OCI-LY7 (cell line): ENCODE measurements around the gene AAK1. TPM values are rescaled to one million over a fixed set of nuclear protein-coding genes. Genes with fewer than 3 reads are reported as not detected.
"Not testable (repeated sequence)": the region's sequence is repeated elsewhere in the genome, so short reads cannot be mapped to it uniquely, and the experiment has no call there.

ENCODE experiments used
- BruUV-seq: library from RNA; stranded (reverse); fragments of 400-500 nt; replicated peaks from 2 replicates; lab custom pipeline; 2021; lab: Mats Ljungman, UMichigan
- CTCF ChIA-PET: fragments of 300-600 bp; sonication (Branson Sonifier 250); formaldehyde crosslinking; loops from one replicate; lab custom pipeline; 2022; ENCODE audit warnings: antibody characterized with exemption; ENCODE audit not compliant: unreplicated experiment; lab: Charles Lee
- POLR2A ChIA-PET: fragments of 300-600 bp; sonication (Branson Sonifier 250); formaldehyde crosslinking; loops from one replicate; lab custom pipeline; 2022; ENCODE audit warnings: antibody characterized with exemption; lab: Charles Lee
- DNase-seq: peaks from one replicate; pipeline ENCODE4 v3.0.0-alpha.2; 2015; ENCODE audit warnings: low spot score
- H2AFZ ChIP-seq: fragments of 200-600 bp; sonication (generic), shearing (Covaris generic); 2 replicates; pipeline ENCODE4 v1.6.1; 2014; ENCODE audit warnings: mild to moderate bottlenecking, antibody characterized with exemption, low read length, moderate library complexity
- H3K27ac ChIP-seq: fragments of 200-600 bp; sonication (generic); 2 replicates; pipeline ENCODE4 v1.5.1; 2014; ENCODE audit warnings: mixed run types, low read depth, mild to moderate bottlenecking, moderate library complexity, low read length, inconsistent platforms; ENCODE audit not compliant: poor library complexity, severe bottlenecking
- H3K36me3 ChIP-seq: fragments of 200-600 bp; sonication (generic); 2 replicates; pipeline ENCODE4 v1.6.1; 2014; ENCODE audit warnings: mild to moderate bottlenecking, antibody characterized with exemption, low read length, moderate library complexity, mixed read lengths; ENCODE audit not compliant: insufficient read depth
- H3K4me1 ChIP-seq: fragments of 200-600 bp; sonication (generic); 2 replicates; pipeline ENCODE4 v1.5.1; 2014; ENCODE audit warnings: mild to moderate bottlenecking, low read length; ENCODE audit not compliant: insufficient read depth, poor library complexity, severe bottlenecking
- H3K4me2 ChIP-seq: fragments of 200-600 bp; sonication (generic); 2 replicates; pipeline ENCODE4 v1.6.1; 2014; ENCODE audit warnings: mild to moderate bottlenecking, low read length
- H3K4me3 ChIP-seq: fragments of 200-600 bp; sonication (generic); 2 replicates; pipeline ENCODE4 v1.5.1; 2014; ENCODE audit warnings: mild to moderate bottlenecking, low read depth, low read length; ENCODE audit not compliant: poor library complexity, severe bottlenecking
- H3K79me2 ChIP-seq: fragments of 200-600 bp; sonication (generic); 2 replicates; pipeline ENCODE4 v1.6.1; 2016; ENCODE audit warnings: low read depth, mild to moderate bottlenecking, low read length, moderate library complexity, mixed read lengths; ENCODE audit not compliant: insufficient read depth
- H3K9me2 ChIP-seq: fragments of 200-600 bp; sonication (generic); 2 replicates; pipeline ENCODE4 v1.6.1; 2016; ENCODE audit warnings: mild to moderate bottlenecking, low read length, mixed read lengths; ENCODE audit not compliant: insufficient read depth
- H3K9me3 ChIP-seq: fragments of 200-600 bp; sonication (generic); 2 replicates; pipeline ENCODE4 v1.6.1; 2014; ENCODE audit warnings: mild to moderate bottlenecking, mixed run types, low read length, mixed read lengths
- H4K20me1 ChIP-seq: fragments of 200-600 bp; sonication (generic); 2 replicates; pipeline ENCODE4 v1.6.1; 2014; ENCODE audit warnings: mild to moderate bottlenecking, antibody characterized with exemption, low read length, moderate library complexity, mixed read lengths; ENCODE audit not compliant: insufficient read depth
- CTCF ChIP-seq: fragments of 200-600 bp; sonication (generic); conservative IDR thresholded peaks from 2 replicates; pipeline ENCODE4 v1.5.1; 2014; ENCODE audit warnings: mild to moderate bottlenecking, antibody characterized with exemption, low read length, moderate library complexity, mixed read lengths
- EZH2phosphoT487 ChIP-seq: fragments of 200-600 bp; sonication (generic); IDR thresholded peaks from 2 replicates; pipeline ENCODE4 v1.6.1; 2018; ENCODE audit warnings: low read depth, borderline replicate concordance, mild to moderate bottlenecking, mixed run types, antibody characterized with exemption, low read length, moderate library complexity, mixed read lengths
- intact Hi-C: fragments of 100-400 bp; cut with micrococcal nuclease; formaldehyde crosslinking; loops from one replicate; pipeline ENCODE4 v1.10.0; 2022; ENCODE audit not compliant: unreplicated experiment
- total RNA-seq, 2 experiments: library from RNA; depleted of rRNA in 1 of 2; stranded (reverse); fragments of >200 nt in 1 of 2; shearing (Covaris generic) in 1 of 2; gene quantifications; 2 replicates each; pipeline ENCODE4 v1.2.3, GENCODE V29; 2014 to 2022

Gene AAK1
- total RNA-seq, 2 experiments from 2014 or later: 8.3 to 8.5 TPM

GRCh38 chr2:69623236-69623635 lies 20.3 kb downstream of the AAK1 start:
- Histone ChIP-seq H3K4me2 (no peak overlapping the region), H3K4me1 (no peaks in the 10 kb centered on the region), H4K20me1 (no peaks in the 10 kb centered on the region), H3K9me3 (no peaks in the 10 kb centered on the region), H3K9me2 (no peaks in the 10 kb centered on the region; the same call in 1 of the 2 replicates), H3K79me2 (no peaks in the 10 kb centered on the region), H2AFZ (no peak overlapping the region), H3K4me3 (no peak overlapping the region), H3K36me3 (no peaks in the 10 kb centered on the region), H3K27ac (no peak overlapping the region)
- DNase-seq: no peak
- TF ChIP-seq EZH2phosphoT487 (no peak), CTCF (no peak)
- ChIA-PET CTCF (no interaction called here), POLR2A (no interaction called here)
- BruUV-seq: no TSS peak
- intact Hi-C loops: no loop called here

GRCh38 chr2:69622805-69623204 lies 20.7 kb downstream of the AAK1 start:
- H4K20me1 ChIP-seq, POLR2A ChIA-PET, CTCF ChIA-PET, intact Hi-C loops, H3K27ac ChIP-seq, H2AFZ ChIP-seq, H3K36me3 ChIP-seq, H3K9me2 ChIP-seq, H3K9me3 ChIP-seq, H3K4me1 ChIP-seq, H3K4me3 ChIP-seq, H3K79me2 ChIP-seq, DNase-seq, BruUV-seq, H3K4me2 ChIP-seq: not testable (repeated sequence)

DNA sequence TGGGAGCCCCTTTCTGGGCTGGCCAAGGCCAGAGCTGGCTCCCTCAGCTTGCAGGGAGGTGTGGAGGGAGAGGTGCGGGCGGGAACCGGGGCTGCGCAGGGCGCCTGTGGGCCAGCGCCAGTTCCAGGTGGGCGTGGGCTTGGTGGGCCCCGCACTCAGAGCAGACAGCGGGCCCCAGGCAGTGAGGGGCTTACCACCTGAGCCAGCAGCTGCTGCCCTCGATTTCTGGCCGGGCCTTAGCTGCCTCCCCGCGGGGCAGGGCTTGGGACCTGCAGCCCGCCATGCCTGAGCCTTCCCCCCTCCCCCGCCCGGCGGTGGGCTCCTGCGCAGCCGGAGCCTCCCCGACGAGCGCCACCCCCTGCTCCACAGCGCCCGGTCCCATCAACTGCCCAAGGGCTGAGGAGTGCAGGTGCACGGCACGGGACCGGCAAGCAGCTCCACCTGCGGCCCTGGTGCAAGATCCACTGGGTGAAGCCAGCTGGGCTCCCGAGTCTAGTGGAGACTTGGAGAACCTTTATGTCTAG lies 21.5 kb downstream of the AAK1 start:
- H3K4me2 ChIP-seq, intact Hi-C loops, H3K4me3 ChIP-seq, H3K9me2 ChIP-seq, H3K9me3 ChIP-seq, POLR2A ChIA-PET, CTCF ChIA-PET, H3K79me2 ChIP-seq, DNase-seq, H3K4me1 ChIP-seq, H2AFZ ChIP-seq, H4K20me1 ChIP-seq, H3K27ac ChIP-seq, H3K36me3 ChIP-seq, BruUV-seq: not testable (repeated sequence)

DNA sequence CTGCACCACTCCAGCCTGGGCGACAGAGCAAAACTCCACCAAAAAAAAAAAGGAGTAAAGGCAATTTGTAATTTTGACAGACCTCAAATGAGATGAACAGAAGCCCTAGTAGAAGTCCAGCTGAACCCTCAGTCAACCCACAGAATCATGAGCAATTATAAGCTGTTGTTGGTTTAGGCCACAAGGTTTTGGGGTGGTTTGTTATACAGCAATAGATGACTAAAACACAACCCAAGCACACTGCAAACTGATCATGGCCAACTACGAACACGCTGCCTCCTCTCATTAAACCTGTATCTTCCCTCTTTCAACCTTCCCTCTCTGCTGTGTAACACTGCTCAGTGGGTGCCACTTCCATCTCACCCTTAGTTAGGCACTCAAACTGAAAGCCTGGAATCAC lies 22.1 kb downstream of the AAK1 start:
- H3K9me2 ChIP-seq: no peaks in the 10 kb centered on the region; the same call in 1 of the 2 replicates
- H3K79me2 ChIP-seq: no peaks in the 10 kb centered on the region
- H3K4me1 ChIP-seq: no peaks in the 10 kb centered on the region
- no peak overlapping the region for H3K4me2 ChIP-seq
- H3K4me3 ChIP-seq: no peak overlapping the region
- ChIA-PET CTCF (no interaction called here), POLR2A (interaction anchor here (0.6 to 1.1 kb wide), 4 partner anchors 16 to 663 kb away, joined by 3 to 4 read pairs (median 3); no protein-coding TSS in a partner anchor)
- no peak for DNase-seq
- no peak overlapping the region for H2AFZ ChIP-seq
- BruUV-seq: no TSS peak
- no peak overlapping the region for H3K27ac ChIP-seq
- H3K36me3 ChIP-seq: no peaks in the 10 kb centered on the region
- H4K20me1 ChIP-seq: no peaks in the 10 kb centered on the region
- no peak for TF ChIP-seq EZH2phosphoT487
- no peak for TF ChIP-seq CTCF
- intact Hi-C loops: no loop called here
- H3K9me3 ChIP-seq: no peaks in the 10 kb centered on the region
